ENCODE measurements around the gene TNNT3.

DNA sequence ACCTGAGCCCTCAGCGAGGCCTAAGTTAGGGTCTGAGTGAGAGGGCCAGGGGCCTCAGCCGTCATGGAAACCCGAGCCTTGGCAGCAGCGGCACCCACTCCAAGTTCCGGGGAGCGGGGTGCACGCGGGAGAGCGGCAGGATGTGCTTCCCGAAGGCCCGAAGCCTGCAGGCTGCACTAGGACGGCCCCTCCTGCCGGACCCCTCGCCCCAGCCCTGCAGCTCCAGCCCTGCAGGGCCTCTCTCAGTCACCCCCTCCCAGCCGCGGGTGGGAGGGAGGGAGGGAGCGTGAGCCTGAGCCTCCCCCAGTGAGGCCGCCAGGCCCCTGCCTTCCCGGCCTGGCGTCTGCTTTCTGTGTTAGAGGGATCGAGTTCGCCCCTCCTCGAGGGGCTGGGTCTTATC is 50.3 kb downstream of the TNNT3 start:
- TF ChIP-seq POLR2A (IDR thresholded peaks at IDR 0.05; ENCODE audit: low read length) (no peak), SREBF2 (IDR thresholded peaks at IDR 0.05) (no peak), MYC (IDR thresholded peaks at IDR 0.05; ENCODE audit: borderline replicate concordance, low read length) (no peak), KDM5A (IDR thresholded peaks at IDR 0.05) (no peak), RFX5 (IDR thresholded peaks at IDR 0.05) (no peak), HMGXB4 (CRISPR knock-in tag; IDR thresholded peaks at IDR 0.05; ENCODE audit: borderline replicate concordance) (no peak), FOSL2 (IDR thresholded peaks at IDR 0.05) (no peak), FOSL2 (CRISPR knock-in tag; IDR thresholded peaks at IDR 0.05) (no peak), HDAC2 (IDR thresholded peaks at IDR 0.05) (no peak)
- TF ChIP-seq, protein P1, sequence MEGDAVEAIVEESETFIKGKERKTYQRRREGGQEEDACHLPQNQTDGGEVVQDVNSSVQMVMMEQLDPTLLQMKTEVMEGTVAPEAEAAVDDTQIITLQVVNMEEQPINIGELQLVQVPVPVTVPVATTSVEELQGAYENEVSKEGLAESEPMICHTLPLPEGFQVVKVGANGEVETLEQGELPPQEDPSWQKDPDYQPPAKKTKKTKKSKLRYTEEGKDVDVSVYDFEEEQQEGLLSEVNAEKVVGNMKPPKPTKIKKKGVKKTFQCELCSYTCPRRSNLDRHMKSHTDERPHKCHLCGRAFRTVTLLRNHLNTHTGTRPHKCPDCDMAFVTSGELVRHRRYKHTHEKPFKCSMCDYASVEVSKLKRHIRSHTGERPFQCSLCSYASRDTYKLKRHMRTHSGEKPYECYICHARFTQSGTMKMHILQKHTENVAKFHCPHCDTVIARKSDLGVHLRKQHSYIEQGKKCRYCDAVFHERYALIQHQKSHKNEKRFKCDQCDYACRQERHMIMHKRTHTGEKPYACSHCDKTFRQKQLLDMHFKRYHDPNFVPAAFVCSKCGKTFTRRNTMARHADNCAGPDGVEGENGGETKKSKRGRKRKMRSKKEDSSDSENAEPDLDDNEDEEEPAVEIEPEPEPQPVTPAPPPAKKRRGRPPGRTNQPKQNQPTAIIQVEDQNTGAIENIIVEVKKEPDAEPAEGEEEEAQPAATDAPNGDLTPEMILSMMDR (IDR thresholded peaks at IDR 0.05): no peak
- TF ChIP-seq, protein P2, sequence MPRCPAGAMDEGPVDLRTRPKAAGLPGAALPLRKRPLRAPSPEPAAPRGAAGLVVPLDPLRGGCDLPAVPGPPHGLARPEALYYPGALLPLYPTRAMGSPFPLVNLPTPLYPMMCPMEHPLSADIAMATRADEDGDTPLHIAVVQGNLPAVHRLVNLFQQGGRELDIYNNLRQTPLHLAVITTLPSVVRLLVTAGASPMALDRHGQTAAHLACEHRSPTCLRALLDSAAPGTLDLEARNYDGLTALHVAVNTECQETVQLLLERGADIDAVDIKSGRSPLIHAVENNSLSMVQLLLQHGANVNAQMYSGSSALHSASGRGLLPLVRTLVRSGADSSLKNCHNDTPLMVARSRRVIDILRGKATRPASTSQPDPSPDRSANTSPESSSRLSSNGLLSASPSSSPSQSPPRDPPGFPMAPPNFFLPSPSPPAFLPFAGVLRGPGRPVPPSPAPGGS (IDR thresholded peaks at IDR 0.05): no peak
- TF ChIP-seq, protein P3, sequence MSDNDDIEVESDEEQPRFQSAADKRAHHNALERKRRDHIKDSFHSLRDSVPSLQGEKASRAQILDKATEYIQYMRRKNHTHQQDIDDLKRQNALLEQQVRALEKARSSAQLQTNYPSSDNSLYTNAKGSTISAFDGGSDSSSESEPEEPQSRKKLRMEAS (IDR thresholded peaks at IDR 0.05): no peak
